Measurements from ENCODE around the gene AKT3.

GRCh38 chr1:243657793-243658192, 192.2 kb downstream of the AKT3 start:
- TF ChIP-seq EZH2phosphoT487 (IDR thresholded peaks at IDR 0.05; ENCODE audit: borderline replicate concordance, low read length) (no peak), CTCF (conservative IDR thresholded peaks at IDR 0.05; ENCODE audit: low read depth, low read length) (no peak), EZH2 (IDR thresholded peaks at IDR 0.05; ENCODE audit: low read length, unreplicated experiment) (no peak)
